ENCODE data around the gene CTIF.
A peak's percentile ranks its signal among the peaks of the same experiment; 100 is the strongest.
"Not testable (repeated sequence)": the region's sequence is repeated elsewhere in the genome, so short reads cannot be mapped to it uniquely, and the experiment has no call there.

Gene CTIF

DNA sequence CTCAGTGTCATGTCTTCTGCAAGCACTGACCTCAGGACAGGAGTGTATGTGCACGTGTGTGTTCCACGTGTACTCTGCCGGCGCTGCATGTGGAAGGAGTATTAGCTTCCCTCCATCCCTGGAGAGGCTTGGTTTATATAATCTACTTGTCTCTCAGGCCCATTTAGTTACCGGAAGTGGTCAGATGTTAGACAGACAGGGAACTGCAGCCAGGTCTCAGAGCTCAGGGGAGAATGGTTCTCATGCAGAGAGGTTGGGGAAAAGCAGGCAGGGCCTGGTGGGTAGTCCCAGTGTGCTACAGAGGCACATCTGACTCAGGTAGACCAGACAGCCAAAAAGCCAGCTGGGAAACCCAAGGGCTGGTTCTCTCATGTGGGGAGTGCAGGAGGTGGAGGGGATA lies 167.9 kb downstream of the CTIF start:
- DNase-seq (ENCODE audit: low read depth in 2 of 2), result no peak

DNA sequence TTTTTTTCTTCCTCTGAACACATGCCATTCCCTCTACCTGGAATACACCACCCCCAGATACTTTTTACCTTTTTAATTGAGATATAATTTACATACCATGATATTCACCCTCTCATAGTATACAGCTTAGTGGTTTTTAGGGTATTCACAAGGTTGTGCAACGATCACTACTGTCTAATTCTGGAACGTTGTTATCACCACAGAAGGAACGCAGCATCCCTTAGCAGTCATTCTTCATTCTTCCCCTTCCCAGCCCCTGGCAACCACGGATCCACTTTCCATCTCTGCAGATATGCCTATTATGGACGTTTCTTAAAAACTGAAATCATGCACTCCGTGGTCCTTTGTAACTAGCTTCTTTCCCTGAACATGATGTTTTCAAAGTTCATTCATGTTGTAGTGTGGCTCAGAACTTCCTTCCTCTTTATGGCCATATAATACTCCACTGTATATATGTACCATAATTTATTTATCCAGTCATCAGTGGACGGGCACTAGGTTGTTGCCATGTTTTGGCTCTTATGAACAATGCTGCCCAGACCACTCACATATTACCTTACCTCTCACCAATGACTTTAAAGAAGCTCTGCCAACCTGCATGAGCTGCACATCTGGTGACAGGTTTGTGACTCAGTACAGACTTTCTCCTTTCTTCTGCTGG lies 168.9 kb downstream of the CTIF start:
- no peak for DNase-seq (ENCODE audit: low read depth in 2 of 2)

DNA sequence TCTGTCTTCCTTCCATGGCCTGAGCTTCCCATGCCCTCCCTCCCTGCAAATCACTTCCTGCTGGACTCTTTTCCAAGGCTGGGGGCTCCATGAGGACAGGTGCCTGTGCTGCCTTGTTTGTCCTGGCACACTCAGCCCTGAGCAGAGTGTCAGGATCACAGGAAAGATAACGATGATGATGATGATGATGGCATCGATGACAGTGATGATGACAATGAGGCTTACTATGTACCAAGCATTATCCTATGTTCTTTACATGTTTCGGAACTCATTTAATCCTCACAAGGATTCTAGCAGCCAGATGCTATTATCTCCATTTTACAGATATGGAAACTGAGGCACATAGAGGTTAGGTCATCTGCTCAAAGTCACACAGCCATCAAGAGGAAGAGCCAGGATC lies 170.0 kb downstream of the CTIF start:
- DNase-seq (ENCODE audit: low read depth in 2 of 2), result no peak

DNA sequence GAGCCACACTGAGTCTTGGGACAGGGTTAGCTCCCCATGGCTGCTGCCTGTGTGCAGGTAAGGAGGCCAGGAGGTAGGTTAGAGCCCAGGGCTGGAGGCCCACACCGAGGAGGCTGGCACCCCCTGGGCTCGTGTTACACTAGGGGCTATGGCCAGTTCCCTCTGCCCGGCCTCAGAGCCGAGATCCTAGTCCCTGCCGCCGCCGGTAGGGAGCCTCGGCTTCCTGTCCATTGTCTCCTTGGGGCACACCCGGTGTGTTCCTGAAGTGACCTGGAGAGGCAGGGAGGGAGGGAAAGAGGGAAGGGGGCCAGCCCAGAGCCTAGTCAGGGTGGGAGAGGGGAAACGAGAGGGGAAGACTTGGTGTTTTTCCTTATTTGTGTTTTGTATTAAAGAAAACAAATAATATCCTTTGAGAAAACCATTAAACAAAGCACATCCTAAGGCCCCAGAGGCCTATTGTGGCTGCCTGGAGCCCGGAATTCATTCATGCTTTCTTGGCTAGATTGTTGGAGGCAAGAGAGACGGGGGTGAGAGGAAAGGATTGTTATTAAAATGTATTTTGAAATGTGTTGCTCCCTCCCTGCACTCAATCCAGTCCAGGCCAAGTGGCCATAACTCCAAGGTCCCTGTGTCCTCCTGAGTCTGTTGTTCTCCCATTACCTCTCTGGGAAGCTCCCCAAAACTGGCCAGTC lies 170.7 kb downstream of the CTIF start:
- no peak for DNase-seq (ENCODE audit: low read depth in 2 of 2)

DNA sequence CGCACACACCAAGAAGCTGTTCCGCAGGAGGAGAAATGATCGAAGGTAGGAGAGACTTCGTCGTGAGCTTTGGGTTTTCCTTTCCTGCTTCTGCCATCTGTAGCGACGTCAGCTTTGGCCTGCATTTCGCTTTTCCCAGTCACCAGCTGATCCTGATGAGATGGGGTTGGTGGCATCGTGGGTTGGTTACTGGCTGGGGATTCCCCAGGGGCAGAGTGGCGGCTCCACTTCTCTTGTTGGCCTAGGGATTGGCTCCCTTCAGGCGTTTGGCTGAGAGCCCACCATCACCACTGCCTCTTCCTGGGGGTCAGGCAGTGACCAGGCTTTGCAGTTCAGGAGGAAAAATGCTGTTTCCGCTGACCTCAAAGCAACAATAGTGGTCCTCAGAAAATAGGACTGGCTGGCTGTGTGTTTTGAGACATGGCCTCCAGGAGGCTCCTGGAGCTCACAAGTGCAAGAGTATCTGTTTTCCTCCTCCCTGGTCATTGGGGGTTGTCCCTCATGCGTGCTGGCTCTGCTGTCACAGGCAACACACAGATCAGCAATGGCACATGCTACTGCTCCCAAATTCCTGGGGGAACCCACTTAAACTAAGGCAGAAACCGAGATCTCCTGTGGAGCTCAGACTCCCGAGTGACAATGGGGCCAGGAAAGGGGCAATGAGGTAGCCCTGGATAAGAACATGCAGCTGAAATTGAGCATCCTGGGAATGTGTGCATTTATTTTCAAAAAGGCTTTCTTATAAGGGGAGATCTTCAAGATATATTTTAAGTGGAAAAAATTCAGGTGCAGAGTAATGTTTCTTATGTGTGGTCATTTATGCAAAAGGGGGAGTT lies 173.0 kb downstream of the CTIF start:
- no peak for DNase-seq (ENCODE audit: low read depth in 2 of 2)

DNA sequence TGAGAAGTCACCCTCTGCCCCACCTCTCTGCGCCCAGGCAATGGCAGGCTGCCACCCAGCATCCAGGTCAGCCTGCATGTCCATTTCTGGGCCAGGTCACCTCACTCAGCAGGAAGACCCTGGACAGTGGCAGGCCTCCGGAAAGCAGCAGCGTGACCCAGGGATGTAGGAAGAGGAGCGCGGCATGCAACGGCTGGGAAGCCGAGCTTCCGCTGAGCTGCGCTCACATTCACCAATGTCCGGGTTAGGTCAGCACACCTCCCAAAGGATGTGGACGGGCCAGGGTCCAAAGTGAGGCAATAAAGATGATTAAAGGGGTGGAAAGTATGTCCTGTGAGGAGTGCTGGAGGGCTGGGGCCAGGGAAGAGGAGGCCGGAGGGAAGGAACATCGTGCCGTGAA lies 174.5 kb downstream of the CTIF start:
- peak in 1 of 2 experiments; percentile 20 for DNase-seq (ENCODE audit: low read depth in 2 of 2)

DNA sequence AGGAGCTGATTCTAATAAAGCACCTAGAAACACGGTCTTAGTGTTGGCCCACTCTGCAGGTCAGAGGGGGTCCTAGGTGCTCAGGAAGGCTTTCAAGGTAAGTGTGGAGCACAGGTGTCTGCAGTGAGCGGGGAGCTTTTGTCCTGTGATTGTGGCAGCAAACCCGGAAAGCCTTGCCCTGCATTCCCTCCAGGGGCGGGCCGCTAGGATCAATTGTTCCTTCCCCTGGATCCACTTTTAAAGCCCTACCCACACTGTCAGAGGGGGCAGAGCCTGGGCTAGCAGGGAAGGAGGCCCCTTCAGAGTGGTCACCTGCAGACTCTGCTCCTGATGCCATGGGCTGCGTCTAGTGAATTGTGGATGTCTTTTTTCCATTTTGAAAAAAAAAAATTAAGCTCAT lies 176.0 kb downstream of the CTIF start:
- DNase-seq (ENCODE audit: low read depth in 2 of 2), result no peak

DNA sequence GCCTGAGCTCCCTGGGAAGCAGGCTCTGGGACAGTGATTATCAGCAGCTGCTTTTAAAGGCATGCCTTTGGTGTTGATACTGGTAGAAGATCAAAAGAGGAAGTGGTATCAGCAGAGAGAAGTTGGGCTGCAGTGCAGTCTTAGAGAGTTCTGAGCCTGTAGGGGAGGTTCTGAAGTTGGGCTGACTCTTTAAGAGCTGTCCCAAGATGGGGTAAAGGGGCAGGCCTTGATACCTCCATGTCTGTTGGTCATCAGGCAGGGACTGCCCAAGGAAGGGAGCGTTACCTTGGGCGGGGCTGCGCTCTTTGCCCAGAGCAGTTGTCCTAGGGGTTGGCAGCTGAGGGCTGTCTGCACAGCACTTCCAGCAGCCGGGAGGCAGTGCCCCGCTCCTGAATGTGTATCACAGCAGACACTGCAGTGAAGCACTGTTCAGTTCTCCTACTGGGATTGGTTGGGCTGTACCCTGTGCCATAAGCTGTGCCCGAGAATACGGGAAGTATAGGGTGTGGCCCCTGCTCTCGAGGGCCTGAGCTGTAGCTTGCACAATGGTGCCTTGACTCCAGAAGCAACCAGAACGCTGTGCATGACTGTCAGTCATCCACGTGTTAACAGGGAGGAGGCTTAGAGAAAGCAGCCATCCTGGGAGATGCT lies 177.0 kb downstream of the CTIF start:
- DNase-seq (ENCODE audit: low read depth in 2 of 2), result no peak

DNA sequence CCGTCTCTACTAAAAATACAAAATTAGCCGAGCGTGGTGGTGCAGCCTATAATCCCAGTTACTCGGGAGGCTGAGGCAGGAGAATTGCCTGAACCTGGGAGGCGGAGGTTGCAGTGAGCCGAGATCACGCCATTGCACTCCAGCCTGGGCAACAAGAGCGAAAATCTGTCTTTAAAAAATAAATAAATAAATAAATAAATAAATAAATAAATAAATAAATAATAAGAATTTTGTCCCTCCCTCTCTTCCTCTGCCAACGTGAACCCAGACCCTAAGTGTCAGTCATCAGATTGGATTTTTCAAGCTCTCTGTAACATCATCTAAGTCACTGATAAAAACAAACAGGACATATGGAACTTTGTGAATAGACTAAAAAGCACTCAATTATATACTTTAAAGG lies 178.4 kb downstream of the CTIF start:
- DNase-seq (ENCODE audit: low read depth in 2 of 2), result not testable (repeated sequence)

DNA sequence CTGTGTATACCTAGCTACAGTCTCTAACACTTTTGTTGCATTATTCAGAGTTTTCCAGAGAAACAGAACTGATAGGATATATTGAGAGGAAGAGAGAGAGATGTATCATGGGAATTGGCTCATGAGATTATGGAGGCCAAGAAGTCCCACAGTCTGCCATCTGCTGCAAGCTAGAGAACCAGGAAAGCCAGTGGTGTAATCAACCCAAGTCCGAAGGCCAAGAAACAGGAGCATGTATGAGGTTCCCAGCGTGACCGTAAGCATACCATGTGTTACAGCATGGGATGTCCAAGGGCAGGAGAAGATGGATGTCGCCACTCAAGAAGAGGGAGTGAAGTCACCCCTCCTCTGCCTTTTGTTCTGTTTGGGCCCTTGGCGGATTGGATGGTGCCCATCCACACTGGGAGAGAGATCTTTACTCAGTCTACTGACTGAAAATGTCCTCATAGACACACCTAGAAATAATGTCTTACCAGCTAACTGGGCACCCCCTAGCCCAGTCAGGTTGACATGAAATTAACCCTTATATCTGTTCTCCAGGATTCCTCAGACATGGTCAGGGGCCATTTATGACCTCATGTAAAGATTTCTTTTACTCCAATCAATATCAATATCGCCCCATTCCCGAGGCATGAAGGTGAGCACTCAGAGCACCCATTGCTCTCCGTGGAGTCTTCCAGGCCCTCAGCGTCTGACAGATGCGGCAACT lies 179.6 kb downstream of the CTIF start:
- no peak for DNase-seq (ENCODE audit: low read depth in 2 of 2)

DNA sequence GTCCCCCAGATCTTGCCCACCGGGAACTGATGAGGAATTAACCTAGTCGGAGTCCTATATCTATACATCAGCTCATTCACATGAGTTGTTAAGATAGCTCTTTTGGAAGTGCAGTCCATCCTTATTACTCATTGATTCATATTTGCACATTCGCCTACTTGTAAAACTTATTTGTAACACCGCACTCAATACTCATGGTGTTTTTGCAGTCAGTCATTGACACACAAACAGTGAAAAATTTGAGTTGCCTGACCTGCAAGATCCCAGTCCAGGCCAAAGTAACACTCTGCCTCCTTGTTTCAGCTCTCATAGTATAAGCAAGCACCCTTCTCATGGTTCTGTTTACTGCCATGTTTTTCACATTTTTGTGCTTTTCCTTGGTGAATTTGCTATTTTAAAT lies 180.6 kb downstream of the CTIF start:
- no peak for DNase-seq (ENCODE audit: low read depth in 2 of 2)

DNA sequence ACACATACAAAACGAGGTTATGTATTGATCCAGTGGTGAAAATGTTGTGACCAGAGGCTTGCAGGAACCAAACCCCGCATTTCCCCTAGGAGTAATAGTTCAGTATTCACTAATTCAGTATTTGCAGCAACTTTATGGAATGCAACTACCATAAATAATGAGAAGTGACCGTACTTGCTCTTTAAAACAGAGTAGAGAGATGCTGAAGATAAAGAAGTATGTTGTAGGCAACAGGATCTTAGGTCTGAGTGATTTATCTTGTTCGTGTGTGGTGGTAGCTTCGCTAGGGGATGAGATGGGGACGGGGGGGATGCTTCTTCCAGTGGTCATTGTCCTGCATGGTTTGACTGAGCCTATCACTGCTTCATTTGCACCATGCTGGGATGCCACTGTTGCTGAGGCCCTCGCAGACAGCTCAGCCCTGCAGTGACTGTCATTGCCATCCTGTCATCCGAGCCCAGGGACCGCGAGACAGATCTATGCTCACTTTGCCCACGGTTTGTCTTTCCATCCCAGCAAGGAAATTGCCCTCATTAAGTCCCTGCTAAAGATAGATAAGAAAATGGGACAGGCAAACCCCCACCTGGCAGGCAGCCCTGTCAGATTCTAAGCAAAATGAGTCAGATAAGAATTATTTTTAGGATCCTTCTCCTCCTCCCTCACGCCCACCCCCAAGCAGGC lies 181.3 kb downstream of the CTIF start:
- DNase-seq (ENCODE audit: low read depth in 2 of 2), result peak; percentile 65 to 66

DNA sequence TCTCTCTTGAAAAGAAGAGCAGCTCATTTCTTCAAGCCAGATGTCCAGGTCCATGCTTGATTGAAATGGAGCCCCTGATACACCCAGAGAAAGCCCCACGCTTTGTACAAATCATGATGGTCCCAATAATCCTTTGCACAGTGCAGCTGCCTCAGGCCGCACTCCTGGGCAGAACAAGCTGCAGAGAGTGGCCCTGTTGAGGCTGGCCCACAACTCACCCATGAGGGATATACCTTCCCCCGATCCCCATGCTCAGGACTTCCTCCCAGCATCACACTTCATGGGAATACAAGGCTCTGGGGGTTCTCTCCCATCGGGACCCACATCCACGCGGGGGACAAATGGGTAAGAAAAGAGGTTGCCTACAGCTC lies 181.8 kb downstream of the CTIF start:
- no peak for DNase-seq (ENCODE audit: low read depth in 2 of 2)

DNA sequence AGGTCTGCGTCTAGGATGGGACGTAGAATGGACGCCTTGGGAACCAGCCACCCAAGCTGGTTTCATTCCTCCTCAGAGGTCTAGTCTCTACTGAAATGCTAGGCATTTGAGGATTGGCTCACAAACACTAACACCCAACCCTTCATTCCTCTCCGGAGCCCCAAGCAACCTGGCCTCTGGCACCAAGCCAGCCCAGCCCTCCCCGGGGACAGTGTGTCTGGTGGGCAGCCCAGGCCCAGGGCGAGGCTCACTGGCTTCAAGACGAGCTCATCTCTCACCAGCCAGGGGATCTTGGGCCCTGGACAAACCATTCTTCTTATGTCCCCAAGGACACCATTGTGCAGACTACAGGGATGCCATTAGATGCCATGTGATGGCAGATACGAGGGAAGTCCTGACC lies 182.5 kb downstream of the CTIF start:
- DNase-seq (ENCODE audit: low read depth in 2 of 2), result no peak

DNA sequence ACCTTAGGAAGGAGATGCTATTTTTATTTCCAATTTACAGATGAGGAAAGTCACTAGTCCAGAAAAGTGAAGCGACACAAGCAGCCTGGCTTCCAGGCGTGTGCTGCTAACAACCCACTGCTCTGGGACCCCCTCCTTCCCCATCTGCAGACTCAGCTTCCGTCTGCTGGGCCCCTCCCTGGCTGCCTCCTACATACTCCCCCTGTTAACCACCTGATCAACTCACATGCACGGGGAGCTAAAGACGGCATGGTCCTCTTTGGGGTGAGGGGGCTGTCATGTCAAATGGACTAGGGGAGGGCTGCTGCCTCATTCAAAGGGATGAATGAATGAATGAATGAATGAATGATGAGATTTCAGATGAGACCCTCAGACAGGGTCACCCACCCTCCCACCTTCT lies 184.2 kb downstream of the CTIF start:
- no peak for DNase-seq (ENCODE audit: low read depth in 2 of 2)

DNA sequence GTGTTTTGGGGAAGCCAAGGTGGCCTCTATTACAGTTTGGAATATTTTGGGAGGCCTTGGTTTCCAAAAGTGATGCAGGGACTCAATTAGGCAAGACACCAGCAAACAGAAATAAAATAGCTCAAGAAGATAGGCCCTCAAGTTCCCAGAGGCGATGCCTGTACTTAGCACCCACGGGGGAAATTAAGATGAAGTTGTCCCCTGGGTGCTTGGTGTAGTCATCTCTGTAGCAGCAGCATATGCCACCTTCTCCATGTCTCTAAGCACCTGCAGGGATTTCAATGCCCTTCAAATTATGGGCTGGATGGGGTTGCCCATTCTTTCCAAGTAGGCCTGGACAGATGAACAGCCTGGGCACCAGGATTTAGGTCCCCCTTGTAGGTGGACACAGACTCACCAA lies 185.0 kb downstream of the CTIF start:
- no peak for DNase-seq (ENCODE audit: low read depth in 2 of 2)

DNA sequence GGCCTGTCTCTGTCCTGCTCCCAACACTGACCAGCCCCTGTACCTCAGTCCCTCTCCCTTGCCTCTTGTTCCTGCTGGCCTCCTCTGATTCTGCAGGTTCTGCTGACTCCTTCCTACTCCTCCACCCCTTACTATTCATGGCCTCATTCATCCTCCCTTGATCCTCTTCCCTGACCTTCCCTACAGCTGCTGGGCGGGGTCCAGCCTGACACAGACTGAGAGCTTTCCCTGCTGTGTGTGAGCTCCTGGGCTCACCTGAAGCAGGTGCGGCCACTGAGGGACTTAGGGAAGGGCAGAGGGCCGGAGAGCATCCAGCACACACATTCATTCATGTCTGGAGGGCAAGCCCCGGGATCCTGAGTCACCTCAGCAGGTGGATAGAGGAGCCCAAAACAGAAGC lies 185.6 kb downstream of the CTIF start:
- no peak for DNase-seq (ENCODE audit: low read depth in 2 of 2)

DNA sequence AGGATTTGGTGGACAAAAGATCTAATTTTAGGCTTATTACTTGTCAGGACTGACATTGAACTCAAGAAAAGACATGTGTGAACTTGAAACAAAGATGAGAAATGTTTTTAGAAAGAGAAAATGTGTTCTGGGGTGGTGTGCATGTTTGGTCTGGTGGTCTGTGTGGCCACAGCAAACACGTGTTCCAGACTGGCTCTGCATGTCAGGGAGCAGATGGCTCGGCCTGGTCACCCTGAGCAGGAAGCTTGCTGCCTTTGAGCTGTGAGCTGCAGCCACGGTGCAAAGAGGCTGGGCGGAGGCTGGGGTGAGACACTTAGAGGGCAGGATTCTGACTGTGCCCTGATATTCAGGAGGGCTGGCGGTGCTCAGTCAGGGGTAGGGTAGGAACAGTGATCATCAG lies 186.1 kb downstream of the CTIF start:
- DNase-seq (ENCODE audit: low read depth in 2 of 2), result no peak

DNA sequence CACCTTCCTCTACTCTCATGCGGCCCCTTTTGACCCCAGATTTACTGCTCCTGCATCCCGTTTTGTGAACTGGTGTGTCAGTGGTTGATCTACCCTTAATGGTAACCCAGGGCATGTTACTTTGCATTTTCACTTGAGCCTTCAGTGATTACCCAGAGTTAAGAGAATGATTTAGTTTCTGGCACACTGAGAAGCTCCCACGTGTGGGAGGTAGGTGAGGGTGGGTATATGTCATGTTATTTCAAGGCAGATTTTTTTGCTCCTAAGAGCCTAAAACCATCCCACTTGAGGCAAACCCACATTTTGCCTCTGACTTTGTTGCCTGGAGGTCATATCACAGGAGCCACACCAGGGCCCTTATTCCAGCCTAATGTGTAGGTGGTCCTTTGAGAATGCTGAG lies 186.7 kb downstream of the CTIF start:
- no peak for DNase-seq (ENCODE audit: low read depth in 2 of 2)

DNA sequence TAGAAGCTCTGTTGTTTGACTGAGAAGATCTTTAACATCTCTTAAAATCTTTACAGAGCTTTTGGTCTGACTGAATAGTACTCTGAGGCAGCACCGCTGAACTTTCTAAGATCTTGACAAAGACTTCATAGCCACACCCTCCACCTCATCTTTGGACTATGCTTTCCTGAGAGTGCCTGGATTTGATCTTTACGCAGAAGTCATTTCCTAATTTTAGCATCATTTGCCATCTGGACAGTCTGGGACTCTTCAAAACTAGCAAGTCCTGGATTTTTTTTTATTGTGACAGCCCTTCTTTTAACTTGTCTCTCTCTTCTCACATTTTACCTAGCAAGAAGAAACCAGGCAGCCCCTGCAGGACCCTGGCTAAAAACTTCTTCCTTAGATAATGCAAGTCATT lies 188.8 kb downstream of the CTIF start:
- DNase-seq (ENCODE audit: low read depth in 2 of 2), result no peak

DNA sequence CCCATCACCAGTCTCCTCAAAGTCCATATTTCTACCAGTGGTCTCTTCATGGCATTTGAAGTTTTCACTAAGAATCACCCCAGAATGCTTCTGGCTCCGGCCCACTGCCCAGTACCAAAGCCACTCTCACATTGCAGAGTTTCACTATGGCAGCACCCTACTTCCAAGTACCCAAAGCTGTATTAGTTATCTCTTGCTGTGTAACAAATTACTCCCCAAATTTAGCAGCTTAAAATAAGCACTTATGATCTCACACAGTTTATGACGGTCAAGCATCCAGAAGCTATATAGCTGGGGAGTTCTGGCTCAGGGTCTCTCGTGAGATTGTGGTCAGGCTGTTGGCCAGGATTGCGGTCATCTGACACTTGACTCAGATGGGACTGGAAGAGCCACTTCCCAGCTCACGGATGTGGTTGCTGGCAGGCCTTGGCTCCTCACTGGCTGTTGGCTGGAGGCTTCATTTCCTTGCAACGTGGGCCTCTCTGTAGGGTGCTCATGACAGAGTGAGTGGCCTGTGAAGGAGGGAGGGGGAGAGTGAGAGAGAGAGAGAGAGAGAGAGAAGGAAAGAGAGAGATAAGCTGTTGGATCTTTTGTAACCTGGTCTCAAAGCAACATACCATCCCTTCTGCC lies 189.5 kb downstream of the CTIF start:
- DNase-seq (ENCODE audit: low read depth in 2 of 2), result peak; percentile 92 to 93
